LNCaP clone FGC (cell line): ENCODE results near the gene SLC9B2.
"Not testable (repeated sequence)": the region's sequence is repeated elsewhere in the genome, so short reads cannot be mapped to it uniquely, and the experiment has no call there.

ENCODE experiments used
- DNase-seq: peaks from one replicate; pipeline ENCODE4 v3.0.0-alpha.2; 2011; ENCODE audit warnings: low read depth
- H3K4me3 ChIP-seq: 2 replicates; pipeline ENCODE4 v1.5.1; 2011; ENCODE audit warnings: mild to moderate bottlenecking, low read depth, low read length, control low read depth
- TF ChIP-seq, protein P1 (sequence below): IDR thresholded peaks from 2 replicates; pipeline ENCODE4 v1.5.1; 2012; ENCODE audit warnings: mild to moderate bottlenecking; ENCODE audit not compliant: control insufficient read depth, insufficient read depth; ENCODE audit errors: extremely low read depth

Gene SLC9B2

DNA sequence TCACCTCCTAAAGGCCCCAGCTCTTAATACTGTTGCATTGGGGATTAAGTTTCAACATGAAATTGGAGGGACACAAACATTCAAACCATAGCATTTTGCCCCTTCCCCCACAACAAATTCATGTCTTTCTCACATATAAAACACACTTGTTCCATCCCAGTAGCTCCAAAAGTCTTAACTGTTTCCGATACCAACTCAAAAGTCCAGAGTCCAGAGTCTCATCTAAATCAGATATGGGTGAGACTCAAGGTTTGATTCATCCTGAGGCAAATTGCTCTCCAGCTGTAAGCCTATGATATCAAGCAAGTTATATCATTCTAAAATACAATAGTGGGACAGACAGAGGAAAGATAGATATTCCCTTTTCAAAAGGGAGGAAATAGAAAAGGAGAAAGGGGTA lies 65.8 kb downstream of the SLC9B2 start:
- TF ChIP-seq, protein P1, sequence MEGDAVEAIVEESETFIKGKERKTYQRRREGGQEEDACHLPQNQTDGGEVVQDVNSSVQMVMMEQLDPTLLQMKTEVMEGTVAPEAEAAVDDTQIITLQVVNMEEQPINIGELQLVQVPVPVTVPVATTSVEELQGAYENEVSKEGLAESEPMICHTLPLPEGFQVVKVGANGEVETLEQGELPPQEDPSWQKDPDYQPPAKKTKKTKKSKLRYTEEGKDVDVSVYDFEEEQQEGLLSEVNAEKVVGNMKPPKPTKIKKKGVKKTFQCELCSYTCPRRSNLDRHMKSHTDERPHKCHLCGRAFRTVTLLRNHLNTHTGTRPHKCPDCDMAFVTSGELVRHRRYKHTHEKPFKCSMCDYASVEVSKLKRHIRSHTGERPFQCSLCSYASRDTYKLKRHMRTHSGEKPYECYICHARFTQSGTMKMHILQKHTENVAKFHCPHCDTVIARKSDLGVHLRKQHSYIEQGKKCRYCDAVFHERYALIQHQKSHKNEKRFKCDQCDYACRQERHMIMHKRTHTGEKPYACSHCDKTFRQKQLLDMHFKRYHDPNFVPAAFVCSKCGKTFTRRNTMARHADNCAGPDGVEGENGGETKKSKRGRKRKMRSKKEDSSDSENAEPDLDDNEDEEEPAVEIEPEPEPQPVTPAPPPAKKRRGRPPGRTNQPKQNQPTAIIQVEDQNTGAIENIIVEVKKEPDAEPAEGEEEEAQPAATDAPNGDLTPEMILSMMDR, result no peak
- no peak overlapping the region for H3K4me3 ChIP-seq
- no peak for DNase-seq

DNA sequence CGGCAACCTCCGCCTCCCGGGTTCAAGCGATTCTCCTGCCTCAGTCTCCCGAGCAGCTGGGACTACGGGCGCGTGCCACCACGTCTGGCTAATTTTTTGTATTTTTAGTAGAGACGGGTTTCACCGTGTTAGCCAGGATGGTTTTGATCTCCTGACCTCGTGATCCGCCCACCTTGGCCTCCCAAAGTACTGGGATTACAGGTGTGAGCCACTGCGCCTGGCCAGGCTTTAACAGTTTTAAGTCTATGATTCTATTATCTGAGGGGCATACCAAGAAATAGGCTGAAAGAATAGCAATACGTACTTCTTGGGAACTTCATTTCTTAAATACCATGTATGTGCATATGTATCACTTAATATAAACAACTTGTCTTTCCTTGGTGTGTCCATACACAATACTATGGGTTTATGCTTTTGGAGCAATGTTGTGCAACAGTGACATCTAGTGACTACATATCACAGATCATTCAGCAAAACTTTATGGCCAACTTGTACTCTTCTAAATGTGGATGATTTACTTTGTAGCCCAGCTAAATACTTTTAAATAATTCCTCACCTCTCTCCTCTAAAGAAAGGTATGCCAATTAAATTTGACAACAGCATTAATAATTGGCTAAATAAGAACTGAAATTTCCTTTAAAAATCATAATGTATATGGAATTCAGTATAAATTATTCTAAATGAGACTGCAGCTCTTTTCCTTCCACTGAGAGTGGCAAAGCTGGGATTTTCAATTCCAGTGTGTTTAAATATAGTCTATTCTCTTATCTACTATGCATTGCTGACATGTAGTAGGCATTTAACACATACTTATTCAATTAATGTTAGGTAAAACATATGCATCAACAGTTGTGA lies 67.5 kb downstream of the SLC9B2 start:
- TF ChIP-seq, protein P1, result peak; percentile 75
- DNase-seq, result peak; percentile 70

GRCh38 chr4:103002551-103002950 lies 74.0 kb downstream of the SLC9B2 start:
- TF ChIP-seq, protein P1, result no peak
- H3K4me3 ChIP-seq, result no peak overlapping the region
- DNase-seq, result no peak

More for the DNA sequence above, 67.5 kb downstream of the SLC9B2 start:
- H3K4me3 ChIP-seq, result no peak overlapping the region

- TF ChIP-seq, protein P1, result no peak
- no peak overlapping the region for H3K4me3 ChIP-seq
- DNase-seq, result no peak
These were observed 81.8 kb downstream of the SLC9B2 start for GRCh38 chr4:102994803-102995202.

DNA sequence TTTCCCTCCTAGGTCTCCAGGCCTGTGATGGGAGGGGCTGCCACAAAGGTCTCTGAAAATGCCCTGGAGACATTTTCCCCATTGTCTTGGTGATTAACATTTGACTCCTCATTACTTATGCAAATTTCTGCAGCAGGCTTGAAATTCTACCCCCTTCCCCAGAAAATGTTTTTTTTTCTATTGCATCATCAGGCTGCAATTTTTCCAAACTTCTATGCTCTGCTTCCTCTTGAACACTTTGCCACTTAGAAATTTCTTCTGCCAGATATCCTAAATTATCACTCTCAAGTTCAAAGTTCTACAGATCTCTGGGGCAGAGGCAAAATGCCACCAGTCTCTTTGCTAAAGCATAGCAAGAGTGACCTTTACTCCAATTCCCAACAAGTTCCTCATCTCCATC lies 82.6 kb downstream of the SLC9B2 start:
- not testable (repeated sequence) for H3K4me3 ChIP-seq, DNase-seq

DNA sequence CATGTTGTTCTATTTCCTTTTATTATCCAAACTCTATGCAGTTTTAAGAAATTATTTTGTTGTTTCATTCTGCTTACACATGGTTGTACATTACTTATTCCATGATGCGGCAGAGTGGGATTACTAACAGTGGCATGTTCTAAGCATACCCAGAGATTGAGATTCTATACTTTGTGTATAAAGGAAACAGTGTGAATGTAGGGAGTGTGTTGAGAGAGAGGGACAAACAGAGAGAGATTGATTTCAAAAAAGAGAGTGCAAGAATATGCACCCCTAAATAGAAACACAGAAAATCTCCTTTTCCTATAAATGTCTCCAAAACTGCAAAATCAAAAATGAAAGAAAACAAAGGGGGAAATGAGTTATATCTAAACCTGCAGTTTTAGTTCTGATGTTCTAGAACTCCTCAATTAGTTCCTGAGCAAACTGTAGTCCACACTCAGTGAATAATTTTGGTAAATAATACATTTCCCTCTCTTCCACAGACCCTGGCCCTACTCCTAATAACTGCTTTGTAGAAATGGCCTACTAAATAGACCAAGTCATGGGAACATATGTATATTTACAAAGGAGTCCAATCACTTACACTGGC lies 88.0 kb downstream of the SLC9B2 start:
- TF ChIP-seq, protein P1, result no peak
- no peak for DNase-seq
- no peak overlapping the region for H3K4me3 ChIP-seq

GRCh38 chr4:102981005-102981404 lies 95.6 kb downstream of the SLC9B2 start:
- H3K4me3 ChIP-seq, result no peak overlapping the region
- TF ChIP-seq, protein P1, result no peak
- no peak for DNase-seq
